ENCODE measurements around the gene EMD.
"Not testable (repeated sequence)": the region's sequence is repeated elsewhere in the genome, so short reads cannot be mapped to it uniquely, and the experiment has no call there.

Gene EMD

DNA sequence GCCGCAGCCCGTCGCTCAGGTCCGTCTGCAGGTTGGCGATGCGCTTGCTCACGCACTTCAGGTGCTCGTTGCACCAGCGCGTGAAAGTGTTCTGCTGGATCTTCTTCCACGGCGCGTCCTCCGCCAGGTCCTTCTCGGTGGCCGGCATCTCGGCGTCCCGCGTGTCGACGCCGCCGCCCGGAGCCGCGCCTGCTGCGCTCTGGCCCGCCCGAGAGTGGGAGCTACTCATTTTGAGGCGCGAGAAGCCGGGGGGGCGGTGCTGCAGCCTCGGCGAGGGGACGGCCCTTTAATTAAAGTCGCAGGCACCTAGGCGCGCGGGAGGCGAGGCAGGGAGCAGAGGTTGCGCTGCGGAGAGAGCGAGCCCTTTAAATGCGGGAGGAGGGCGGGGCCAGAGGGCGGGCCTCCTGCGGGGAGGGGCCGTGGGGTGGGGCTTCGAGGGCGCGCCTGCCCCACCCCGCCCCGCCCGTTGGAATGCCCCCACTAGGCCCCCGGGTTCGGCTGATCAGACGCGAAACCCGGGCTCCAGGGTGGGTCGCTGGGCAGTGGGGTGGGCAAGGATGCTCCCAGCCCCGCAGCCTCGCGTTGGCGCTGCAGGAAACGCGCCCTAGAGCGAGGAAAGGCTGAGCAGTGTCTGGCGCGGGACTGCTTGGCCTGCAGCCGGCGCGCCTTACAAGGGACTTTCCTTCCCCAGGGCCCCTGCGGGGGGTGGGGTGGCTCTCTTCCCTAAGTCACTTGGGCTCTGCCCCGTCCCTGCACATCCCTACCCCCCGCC is 7.9 kb upstream of the EMD start:
- peak; percentile 88 for DNase-seq (ENCODE audit: low spot score)
- FAIRE-seq = no peak

DNA sequence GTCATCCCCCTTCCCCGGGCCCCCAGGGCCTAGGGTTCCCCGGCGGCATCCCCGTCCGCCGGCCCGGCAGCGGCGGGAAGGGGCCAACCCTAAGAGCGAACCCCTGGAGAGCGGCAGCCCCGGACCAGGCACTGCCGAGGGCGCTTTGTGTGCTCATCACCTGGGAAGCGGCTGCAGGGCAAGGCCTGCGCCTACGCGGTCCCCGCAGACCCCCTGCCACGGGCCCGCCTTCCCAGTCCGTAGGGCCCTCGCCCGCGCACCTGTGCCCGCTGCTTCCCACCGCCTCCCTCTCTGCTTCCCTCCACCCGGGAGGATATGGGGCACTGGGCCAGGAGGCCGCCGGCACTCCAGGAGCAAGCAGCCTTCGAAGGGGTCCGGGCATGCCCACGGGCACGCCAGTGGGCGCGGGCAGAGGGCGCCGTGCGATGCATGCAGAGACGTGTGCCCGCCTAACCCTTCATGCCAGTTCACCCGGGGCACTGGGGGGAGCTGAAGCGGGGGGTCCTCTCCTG is 7.2 kb upstream of the EMD start:
- FAIRE-seq (no peak), DNase-seq (ENCODE audit: low spot score) (no peak)

DNA sequence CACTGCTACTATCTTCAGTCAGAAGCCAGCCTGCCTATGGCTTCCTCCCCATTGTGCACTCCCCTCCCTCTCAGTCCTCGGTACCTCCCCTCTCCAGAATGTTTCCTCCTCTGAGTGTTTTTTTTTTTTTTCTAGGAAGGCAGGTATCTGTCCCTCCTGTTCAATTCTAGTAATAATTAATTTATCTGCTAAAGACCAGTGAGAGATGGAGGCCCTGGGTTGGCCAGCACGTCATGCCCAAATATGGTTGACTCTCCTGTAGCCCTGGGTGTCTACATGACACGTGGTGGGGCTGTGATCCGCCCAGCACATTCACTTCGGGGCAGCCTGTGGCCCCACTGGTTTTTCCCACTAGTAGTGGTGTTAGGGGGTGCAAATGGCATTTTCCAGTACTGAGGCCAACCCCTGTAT is 6.5 kb upstream of the EMD start:
- DNase-seq (ENCODE audit: low spot score) = peak; percentile 90
- FAIRE-seq = peak; percentile 85

DNA sequence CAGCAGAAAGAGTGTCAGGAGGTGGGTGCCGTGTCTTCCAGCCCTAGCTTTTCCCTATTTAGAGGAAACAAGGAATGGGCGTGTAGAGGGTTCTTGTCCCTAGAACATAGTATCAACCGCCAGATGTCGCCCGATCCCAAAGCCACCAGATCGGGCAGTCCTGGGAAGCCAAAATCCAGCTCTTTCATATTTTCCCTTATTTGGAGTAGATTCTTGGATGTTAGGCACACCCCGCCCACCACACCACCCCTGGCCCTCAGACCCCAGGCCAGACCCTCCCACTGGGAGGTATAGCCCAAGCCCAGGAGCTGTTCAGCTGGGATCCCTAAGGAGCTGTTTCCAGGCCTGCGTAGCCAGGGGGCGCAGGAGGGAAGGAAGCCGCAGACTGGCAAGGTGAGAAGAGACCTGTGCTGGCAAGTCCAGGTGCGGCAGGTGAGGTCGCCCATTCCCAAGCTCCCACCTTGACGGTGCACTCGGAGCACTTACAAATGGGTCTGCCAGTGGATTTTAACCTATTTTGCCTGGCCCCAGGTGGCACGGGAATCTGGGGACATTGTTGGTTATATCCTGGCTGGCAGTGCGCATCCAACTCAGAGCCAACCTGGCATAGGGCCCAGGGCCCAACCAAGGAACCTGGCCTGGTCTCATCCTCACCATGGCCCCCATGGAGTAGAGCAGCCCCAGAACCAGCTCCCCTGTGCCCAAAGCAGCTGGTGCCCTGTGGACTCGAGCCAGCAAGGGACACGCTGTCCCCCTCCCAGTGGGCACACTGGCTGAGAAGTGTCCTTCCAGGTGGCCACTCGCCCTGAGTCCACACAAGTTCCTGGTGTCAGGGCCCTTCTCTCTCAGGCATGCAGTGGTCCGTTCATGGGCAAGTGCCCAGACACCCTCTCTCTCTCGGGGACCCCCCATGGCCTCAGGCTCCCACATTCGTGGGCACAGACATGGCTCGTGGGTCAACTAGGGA is 5.5 kb upstream of the EMD start:
- DNase-seq (ENCODE audit: low spot score) (peak; percentile 75), FAIRE-seq (peak; percentile 64)

DNA sequence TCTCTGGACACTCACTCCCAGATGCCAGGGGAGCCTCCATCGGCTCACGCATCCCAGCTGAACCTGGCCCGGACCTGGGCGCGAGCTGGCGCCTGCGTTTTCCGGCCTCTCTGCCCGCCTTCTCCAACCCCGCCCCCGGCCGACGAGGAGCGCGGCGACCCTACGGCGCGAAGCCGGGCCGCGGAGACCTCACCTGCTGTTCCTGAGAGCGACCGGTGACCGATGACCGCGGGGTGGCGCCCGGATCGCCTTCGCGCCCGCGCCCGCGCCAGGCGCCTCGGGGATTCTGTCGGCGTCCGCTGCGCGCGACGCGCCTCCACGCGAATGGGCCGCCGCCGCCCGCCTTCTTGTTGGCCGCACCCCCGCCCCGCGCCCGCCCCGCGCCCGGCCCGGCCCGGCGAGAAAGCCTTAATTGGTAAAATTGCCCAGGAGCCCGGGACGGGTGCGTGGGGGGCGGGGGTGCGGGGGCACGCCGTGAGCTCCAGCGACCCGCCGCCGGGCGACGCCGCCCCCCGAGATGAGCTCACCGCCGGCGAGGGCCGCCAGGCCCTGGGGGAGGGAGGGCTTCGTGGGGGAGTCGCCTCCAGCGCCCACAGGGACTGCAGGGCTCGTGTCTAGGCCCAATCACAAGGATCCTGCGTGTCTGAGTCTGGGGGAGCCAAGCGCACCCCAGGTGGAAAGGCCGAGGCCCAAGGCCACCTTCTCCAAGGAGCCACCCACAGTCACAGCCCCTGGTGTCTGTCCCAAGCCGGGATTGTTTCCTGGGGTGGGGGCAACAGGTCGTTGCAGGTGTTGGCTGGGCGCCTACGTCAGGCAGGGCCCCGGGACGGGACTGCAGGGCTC is 4.6 kb upstream of the EMD start, which contains the start of gene FLNA:
FLNA (minus strand) TSS at position 322 of the 843 bp plus-strand sequence. CDS start 3,389 bp downstream, outside the sequence.
- no peak for FAIRE-seq
- DNase-seq (ENCODE audit: low spot score) = peak; percentile 42

DNA sequence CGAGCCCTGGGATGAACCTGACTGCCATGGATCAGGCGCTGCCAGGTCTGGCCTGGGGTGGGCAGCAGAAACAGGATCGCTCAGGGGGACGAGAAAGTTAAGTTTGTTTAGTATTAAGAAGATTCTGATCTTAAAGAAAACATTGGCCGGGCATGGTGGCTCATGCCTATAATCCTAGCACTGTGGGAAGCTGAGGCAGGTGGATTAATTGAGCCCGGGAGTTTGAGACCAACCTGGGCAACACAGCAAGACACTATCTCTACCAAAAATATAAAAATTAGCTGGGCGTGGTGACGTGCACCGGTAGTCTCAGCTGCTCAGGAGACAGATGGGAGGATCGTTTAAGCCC is 4.0 kb upstream of the EMD start:
- no peak for FAIRE-seq
- DNase-seq (ENCODE audit: low spot score) = no peak

DNA sequence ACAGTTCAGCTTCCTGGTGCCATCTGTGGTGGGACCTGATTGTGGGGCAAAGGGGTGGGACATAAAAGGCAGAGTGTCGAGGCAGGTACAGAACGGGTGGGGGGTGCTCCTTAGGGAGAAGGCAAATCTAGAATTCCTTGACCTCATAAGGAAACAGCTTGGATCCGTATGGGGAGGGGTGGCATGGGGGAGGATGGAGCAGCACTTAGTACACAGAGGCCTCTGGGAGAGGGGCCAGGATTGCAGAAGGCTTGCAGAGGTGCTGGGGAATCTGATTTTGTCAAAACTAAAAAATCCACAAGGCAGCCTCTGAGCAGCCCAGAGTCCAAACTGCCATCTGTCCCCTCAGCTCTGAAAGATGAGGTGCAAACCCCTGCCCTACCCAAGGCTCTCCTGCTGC is 2.3 kb upstream of the EMD start:
- no peak for FAIRE-seq
- DNase-seq (ENCODE audit: low spot score) = no peak

DNA sequence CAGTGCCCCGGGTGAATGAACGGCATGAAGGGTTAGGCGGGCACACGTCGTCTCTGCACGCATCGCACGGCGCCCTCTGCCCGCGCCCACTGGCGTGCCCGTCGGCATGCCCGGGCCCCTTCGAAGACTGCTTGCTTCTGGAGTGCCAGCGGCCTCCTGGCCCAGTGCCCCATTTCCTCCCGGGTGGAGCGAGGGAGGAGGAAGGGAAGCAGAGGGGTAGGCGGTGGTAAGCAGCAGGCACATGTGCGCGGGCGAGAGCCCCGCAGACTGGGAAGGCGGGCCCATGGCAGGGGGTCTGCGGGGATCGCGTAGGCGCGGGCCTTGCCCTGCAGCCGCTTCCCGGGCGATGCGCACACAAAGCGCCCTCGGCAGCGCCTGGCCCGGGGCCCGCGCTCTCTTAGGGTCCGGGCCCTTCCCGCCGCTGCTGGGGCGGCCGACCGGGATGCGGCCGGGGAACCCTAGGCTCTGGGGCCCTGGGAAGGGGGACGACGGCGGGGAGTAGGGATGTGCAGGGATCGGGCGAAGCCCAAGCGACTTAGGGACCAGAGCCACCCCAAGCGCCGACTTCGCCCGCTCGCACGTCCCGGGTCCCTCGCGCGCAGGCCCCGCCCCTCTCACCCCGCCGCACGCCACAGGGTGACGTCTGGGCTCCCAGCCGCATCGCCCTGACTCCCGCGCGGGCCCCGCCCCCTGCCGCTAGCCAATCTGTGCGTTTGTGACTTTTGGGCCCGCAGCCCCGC is 866 bp upstream of the EMD start:
- FAIRE-seq (no peak), DNase-seq (ENCODE audit: low spot score) (no peak)

DNA sequence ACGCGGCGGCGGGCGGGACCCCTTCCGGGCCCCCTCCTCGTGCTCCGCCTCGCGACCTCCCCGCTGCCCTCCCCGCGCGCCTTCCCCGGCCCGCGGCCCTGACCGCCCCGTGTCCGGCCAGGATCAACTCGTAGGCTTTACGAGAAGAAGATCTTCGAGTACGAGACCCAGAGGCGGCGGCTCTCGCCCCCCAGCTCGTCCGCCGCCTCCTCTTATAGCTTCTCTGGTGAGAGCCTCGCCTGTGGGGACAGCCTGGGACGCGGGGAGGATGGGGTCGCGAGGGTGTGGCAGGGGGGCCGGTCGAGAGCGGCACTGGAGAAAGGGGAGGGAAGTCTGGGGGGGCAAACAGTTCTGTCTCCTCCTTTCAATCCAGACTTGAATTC is 465 bp downstream of the EMD start:
- DNase-seq (ENCODE audit: low spot score) (no peak), FAIRE-seq (no peak)

DNA sequence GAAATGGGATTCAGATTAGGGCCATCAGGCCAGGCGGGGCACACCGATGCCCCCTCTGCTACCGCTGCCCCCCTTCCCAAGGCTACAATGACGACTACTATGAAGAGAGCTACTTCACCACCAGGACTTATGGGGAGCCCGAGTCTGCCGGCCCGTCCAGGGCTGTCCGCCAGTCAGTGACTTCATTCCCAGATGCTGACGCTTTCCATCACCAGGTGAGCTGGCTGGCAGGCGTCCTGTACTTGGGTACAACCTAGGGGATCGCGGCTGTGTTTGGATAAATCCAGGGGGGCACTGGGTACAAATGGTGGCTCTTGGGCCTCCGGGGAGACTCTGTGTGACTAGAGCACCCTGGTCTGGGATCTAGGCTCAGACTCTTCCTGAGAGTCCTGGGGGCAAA is 1.1 kb downstream of the EMD start:
- no peak for DNase-seq (ENCODE audit: low spot score)
- no peak for FAIRE-seq

DNA sequence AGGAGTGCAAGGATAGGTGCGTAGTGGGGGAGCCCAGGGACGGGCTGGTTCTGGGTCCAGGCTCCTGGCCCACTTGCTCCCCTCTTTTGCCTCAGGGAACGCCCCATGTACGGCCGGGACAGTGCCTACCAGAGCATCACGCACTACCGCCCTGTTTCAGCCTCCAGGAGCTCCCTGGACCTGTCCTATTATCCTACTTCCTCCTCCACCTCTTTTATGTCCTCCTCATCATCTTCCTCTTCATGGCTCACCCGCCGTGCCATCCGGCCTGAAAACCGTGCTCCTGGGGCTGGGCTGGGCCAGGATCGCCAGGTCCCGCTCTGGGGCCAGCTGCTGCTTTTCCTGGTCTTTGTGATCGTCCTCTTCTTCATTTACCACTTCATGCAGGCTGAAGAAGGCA is 1.7 kb downstream of the EMD start:
- FAIRE-seq (no peak), DNase-seq (ENCODE audit: low spot score) (no peak)

DNA sequence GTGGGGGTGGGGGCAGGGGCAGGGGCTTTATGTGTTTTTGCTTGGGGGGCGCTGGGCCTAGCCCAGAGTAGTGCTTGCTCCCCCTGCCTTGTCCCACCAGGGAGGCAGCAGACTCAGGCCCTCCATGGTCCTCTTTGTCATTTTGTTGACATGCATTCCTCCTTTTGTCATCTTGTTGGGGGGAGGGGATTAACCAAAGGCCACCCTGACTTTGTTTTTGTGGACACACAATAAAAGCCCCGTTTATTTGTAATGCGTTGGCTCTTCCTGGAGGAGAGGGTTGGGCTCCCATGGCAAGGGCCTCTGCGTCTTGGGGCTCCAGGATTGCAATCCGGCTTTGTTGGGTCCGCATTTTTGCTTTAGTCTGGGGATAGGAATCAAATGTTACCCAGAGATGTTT is 2.2 kb downstream of the EMD start:
- FAIRE-seq (no peak), DNase-seq (ENCODE audit: low spot score) (no peak)

DNA sequence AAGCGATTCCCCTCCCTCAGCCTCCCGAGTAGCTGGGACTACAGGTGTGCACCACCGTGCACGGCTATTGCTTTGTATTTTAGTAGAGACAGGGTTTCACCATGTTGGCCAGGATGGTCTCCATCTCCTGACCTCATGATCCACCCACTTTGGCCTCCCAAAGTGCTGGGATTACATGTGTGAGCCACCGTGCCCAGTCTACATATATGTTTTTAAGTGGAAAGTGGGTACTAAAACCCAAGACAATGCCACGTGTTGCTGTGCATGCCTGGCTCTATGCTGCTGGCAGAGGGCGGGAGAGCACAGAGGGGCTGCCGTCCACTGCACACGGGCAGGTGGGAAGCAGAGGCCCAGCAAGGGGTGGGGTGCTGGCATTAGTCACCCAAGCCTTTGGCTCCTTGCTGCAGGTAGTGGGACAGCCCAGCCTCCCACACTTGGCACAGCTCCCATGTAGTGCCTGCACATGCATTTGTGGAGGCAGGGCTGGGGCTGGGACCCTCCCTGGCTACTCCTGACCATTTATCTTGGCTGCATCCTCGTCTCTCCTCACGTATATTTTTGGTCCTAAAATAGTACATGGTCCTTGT is 3.5 kb downstream of the EMD start:
- FAIRE-seq (no peak), DNase-seq (ENCODE audit: low spot score) (no peak)

DNA sequence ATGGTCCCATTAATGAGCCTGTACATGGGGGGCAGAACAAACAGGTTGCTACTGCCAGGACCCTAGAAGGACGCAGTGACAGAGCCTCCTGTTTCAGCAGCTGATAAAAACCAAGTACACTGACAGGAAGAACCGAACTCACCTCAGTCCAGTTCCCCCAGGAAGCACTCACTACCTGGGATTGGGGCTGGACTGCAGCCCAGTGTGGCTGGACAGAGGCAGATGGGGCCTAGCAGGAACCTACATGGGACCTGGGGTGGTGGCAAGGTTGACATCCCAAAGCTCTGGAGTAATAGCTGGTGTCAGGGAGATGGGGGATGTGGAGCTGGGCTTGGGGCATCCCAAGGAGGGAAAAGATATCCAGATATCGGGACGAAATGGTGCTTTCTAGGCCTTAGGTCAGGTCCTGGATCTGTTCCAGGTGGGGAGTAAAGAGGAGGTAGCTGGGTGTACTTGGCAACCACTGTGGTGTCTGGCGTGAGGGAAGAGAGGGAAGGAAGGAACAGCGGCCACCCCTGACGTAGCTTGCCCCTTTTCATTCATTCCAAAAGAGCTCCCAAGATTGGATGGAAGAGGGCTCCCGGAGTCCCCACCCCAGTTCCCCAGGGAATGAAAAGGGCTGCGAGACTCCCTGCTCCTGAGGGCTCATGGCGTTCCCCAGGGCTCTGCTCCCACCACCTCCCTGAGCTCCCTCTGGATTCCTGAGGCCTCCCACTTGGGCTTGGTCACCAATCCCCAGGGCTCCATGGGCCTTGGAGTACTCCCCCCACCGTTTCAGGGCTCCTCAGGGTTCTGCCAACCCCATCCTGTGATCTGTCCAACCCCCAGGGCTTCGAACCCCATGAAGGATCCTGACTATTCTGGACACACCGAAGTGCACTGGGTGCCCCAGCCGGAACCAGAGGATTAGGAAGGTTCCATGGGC is 4.5 kb downstream of the EMD start:
- FAIRE-seq (no peak), DNase-seq (ENCODE audit: low spot score) (no peak)

DNA sequence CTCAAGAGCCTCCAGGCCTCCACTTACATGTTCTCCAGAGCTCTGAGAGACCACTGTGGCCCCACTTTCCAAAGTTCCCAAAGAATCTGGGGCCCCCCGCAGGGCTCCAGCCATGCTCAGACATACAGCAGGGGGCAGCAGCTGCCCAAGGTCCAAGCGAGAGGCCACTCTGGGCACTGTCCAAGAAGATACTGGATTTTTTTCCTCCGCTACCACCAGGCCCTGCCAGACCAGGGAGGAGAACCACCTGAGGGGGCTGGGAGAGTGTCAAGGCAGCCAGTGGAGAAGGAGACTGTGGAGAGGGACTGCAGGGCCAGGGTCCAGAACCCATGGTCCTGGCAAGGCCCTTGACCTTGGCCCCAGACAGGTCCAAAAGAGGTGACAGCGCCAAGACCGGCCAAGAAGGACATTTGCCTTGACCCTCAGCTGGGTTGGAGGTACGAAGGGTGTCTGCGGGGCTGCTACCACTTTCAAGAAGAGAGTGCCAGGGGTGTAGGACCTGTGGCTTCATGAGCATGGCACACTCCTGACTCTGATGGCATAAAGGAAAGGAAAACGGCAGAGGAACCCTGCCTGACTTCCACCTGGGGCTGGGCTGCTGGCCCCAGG is 5.3 kb downstream of the EMD start:
- FAIRE-seq (no peak), DNase-seq (ENCODE audit: low spot score) (no peak)

DNA sequence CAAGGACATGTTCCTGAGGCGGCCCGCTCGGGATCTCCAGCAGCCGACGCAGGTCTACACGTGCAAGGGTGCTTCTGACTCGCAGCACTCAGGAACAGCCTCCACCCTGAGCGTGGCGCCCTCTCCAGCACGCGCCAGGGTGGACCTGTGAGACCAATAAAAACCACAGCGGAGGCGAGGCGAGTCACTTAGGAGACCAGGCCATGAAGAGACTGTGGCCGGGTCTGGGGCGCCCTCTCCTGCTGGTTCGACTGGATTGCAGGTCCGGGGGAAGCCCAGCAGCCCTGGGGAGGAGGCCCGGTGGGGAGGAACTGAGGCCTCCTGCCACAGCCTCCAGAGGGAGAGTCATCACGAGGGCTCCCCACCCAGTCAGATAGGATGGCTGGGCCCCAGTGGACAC is 9.0 kb downstream of the EMD start:
- peak; percentile 80 for FAIRE-seq
- DNase-seq (ENCODE audit: low spot score) = not testable (repeated sequence)

DNA sequence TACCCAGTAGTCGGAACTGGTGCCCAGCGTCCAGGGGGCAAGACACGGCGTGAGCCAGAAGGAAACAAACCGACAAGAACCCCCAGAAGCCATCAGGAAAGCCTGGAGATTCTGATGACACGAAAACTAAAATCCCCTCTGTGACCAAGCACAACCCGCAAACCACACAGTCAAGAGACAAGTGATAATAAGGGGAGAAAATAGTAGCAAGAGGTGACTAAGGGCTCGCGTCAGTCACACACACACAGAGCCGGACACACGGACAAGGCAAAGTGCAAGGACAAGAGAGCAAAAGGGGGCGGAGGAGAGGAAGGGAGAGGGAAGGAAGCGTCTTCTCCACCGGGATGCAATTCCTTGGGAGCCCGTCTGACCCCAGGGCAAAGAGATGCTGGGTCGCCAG is 9.6 kb downstream of the EMD start:
- FAIRE-seq = peak; percentile 92
- not testable (repeated sequence) for DNase-seq (ENCODE audit: low spot score)

DNA sequence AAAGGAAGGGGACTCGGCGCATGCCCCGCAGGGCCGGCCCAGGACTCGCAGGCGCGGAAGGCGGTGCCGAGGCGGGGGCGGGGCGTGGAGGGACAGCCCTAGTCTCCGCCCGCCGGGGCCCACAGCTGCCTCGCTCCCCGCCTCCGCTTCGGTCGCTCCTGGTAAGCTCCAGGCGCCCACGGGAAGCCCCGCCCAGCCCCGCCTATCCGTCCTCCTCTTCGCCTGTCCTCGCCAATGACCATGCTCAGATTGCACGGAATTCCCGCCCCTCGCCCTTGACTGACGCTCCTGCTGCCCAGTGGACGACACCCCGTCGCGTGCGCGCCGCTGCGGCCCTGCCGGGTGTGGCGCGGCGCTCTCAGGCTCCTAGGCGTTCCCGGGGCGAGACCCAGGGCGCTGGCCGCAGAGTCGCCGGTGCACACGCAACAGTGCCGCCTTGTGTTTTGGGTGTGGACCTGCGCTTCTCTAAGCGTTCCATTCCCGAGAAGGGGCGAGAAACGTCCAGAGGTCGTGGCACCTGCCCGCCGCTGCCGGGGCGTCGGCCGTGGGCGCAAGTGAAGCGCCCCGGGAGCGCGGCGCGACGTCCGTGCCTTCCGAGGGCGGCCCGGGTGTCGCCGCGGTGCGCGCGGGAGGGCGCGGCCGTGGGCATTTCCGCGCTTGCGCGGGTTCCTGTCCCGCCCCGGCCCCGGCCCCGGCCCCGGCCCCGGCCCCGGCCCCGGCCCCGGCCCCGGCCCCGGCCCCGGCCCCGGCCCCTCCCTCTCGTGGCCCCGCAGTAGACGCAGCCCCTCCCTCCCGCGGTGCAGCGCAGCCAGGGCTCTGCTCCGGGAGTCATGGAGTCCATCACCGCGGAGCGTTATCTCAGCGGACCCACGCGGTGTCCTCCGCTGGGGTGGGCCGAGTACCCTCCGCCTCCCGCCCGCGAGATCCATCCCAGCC is 11.0 kb downstream of the EMD start:
- not testable (repeated sequence) for DNase-seq (ENCODE audit: low spot score)

More for the DNA sequence above, 11.0 kb downstream of the EMD start:
- FAIRE-seq = peak; percentile 83

Measured in RCC 7860 (cell line).